H9 (cell line): ENCODE measurements around the gene STBD1. TPM values are rescaled to one million over a fixed set of nuclear protein-coding genes. Genes with fewer than 3 reads are reported as not detected.

Experiments
- DNase-seq: peaks from one replicate; pipeline ENCODE4 v3.0.0-alpha.2; 2017
- H2AFZ ChIP-seq: one replicate; pipeline ENCODE4 v1.6.1; 2013; ENCODE audit warnings: mild to moderate bottlenecking, low read length, control low read depth, moderate library complexity
- H2AK5ac ChIP-seq: 2 replicates; pipeline ENCODE4 v1.6.1; 2013; ENCODE audit warnings: low read length, control low read depth, mixed read lengths; ENCODE audit not compliant: insufficient read length
- H2BK120ac ChIP-seq: one replicate; pipeline ENCODE4 v1.6.1; 2013; ENCODE audit warnings: low read depth, mild to moderate bottlenecking, low read length, control low read depth, inconsistent platforms; ENCODE audit not compliant: poor library complexity, severe bottlenecking
- H2BK12ac ChIP-seq: 2 replicates; pipeline ENCODE4 v1.6.1; 2013; ENCODE audit warnings: low read length, control low read depth, mixed read lengths, low read depth; ENCODE audit not compliant: insufficient read length
- H2BK15ac ChIP-seq: 2 replicates; pipeline ENCODE4 v1.6.1; 2013; ENCODE audit warnings: low read depth, low read length, control low read depth
- H2BK20ac ChIP-seq: one replicate; pipeline ENCODE4 v1.6.1; 2013; ENCODE audit warnings: low read depth, mild to moderate bottlenecking, low read length, control low read depth, inconsistent platforms; ENCODE audit not compliant: poor library complexity, severe bottlenecking
- H2BK5ac ChIP-seq: 2 replicates; pipeline ENCODE4 v1.6.1; 2013; ENCODE audit warnings: low read length, control low read depth, mixed read lengths; ENCODE audit not compliant: insufficient read length
- H3K14ac ChIP-seq: 2 replicates; pipeline ENCODE4 v1.6.1; 2013; ENCODE audit warnings: low read length, control low read depth; ENCODE audit not compliant: insufficient read depth
- H3K18ac ChIP-seq: 2 replicates; pipeline ENCODE4 v1.6.1; 2013; ENCODE audit warnings: low read depth, mild to moderate bottlenecking, mixed read lengths, low read length, control low read depth; ENCODE audit not compliant: insufficient read length
- H3K23ac ChIP-seq: 2 replicates; pipeline ENCODE4 v1.6.1; 2013; ENCODE audit warnings: low read length, control low read depth, mixed read lengths, low read depth; ENCODE audit not compliant: insufficient read length
- H3K23me2 ChIP-seq: 2 replicates; pipeline ENCODE4 v1.6.1; 2013; ENCODE audit warnings: low read depth, mild to moderate bottlenecking, mixed read lengths, low read length, control low read depth; ENCODE audit not compliant: insufficient read length, poor library complexity, severe bottlenecking
- H3K27ac ChIP-seq: 2 replicates; pipeline ENCODE4 v1.5.1; 2013; ENCODE audit warnings: low read length, control low read depth, mixed read lengths, low read depth; ENCODE audit not compliant: insufficient read length
- H3K27me3 ChIP-seq: 2 replicates; pipeline ENCODE4 v1.6.1; 2013; ENCODE audit warnings: low read length, control low read depth, inconsistent platforms; ENCODE audit not compliant: insufficient read depth
- H3K4ac ChIP-seq: 2 replicates; pipeline ENCODE4 v1.6.1; 2013; ENCODE audit warnings: low read depth, mild to moderate bottlenecking, control low read depth, inconsistent platforms, low read length, moderate library complexity
- H3K4me1 ChIP-seq: 2 replicates; pipeline ENCODE4 v1.6.1; 2013; ENCODE audit warnings: low read length, control low read depth, inconsistent platforms; ENCODE audit not compliant: insufficient read depth
- H3K4me2 ChIP-seq: 2 replicates; pipeline ENCODE4 v1.6.1; 2013; ENCODE audit warnings: low read length, control low read depth, mixed read lengths; ENCODE audit not compliant: insufficient read length, insufficient read depth
- H3K56ac ChIP-seq: 2 replicates; pipeline ENCODE4 v1.6.1; 2013; ENCODE audit warnings: low read depth, mild to moderate bottlenecking, mixed read lengths, low read length, control low read depth; ENCODE audit not compliant: insufficient read length
- H3K79me1 ChIP-seq: 2 replicates; pipeline ENCODE4 v1.6.1; 2013; ENCODE audit warnings: low read depth, mild to moderate bottlenecking, moderate library complexity, low read length, control low read depth, inconsistent platforms; ENCODE audit not compliant: insufficient read depth, poor library complexity, severe bottlenecking
- H3K79me2 ChIP-seq: 2 replicates; pipeline ENCODE4 v1.6.1; 2013; ENCODE audit warnings: low read length, control low read depth, inconsistent platforms; ENCODE audit not compliant: insufficient read depth
- H3K9ac ChIP-seq: 2 replicates; pipeline ENCODE4 v1.6.1; 2013; ENCODE audit warnings: low read length, control low read depth, mixed read lengths; ENCODE audit not compliant: insufficient read length; ENCODE audit errors: extremely low read depth
- H3K9me3 ChIP-seq: one replicate; pipeline ENCODE4 v1.6.1; 2013; ENCODE audit warnings: low read depth, low read length, inconsistent platforms; ENCODE audit not compliant: control insufficient read depth
- H3T11ph ChIP-seq: one replicate; pipeline ENCODE4 v1.6.1; 2013; ENCODE audit warnings: mild to moderate bottlenecking, low read length, control low read depth, inconsistent platforms
- H4K20me1 ChIP-seq: one replicate; pipeline ENCODE4 v1.6.1; 2013; ENCODE audit not compliant: control insufficient read depth, insufficient read length, insufficient read depth
- H4K5ac ChIP-seq: 2 replicates; pipeline ENCODE4 v1.6.1; 2013; ENCODE audit warnings: low read depth, mild to moderate bottlenecking, mixed read lengths, low read length, control low read depth; ENCODE audit not compliant: insufficient read length
- H4K8ac ChIP-seq: replicated peaks from 2 replicates; pipeline ENCODE4 v1.6.1; 2013; ENCODE audit warnings: low read length, control low read depth, mixed read lengths, low read depth; ENCODE audit not compliant: insufficient read length
- H4K91ac ChIP-seq: 2 replicates; pipeline ENCODE4 v1.6.1; 2013; ENCODE audit warnings: low read depth, mild to moderate bottlenecking, moderate library complexity, mixed read lengths, low read length, control low read depth; ENCODE audit not compliant: insufficient read length
- H3K27ac Mint-ChIP-seq, 3 experiments: 2 replicates in 2 of 3; 3 replicates in 1 of 3; pipeline ENCODE4 v1.8.0; 2020 to 2021; ENCODE audit warnings: mixed read lengths in 3 of 3, mild to moderate bottlenecking in 1 of 3, moderate library complexity in 1 of 3
- H3K27me3 Mint-ChIP-seq: 2 replicates; pipeline ENCODE4 v1.8.0; 2021; ENCODE audit warnings: low read depth, mild to moderate bottlenecking, moderate library complexity, mixed read lengths
- H3K36me3 Mint-ChIP-seq, 3 experiments: 2 replicates in 2 of 3; 3 replicates in 1 of 3; pipeline ENCODE4 v1.8.0; 2020 to 2021; ENCODE audit warnings: low read depth in 3 of 3, mixed read lengths in 3 of 3; ENCODE audit not compliant: insufficient read depth in 1 of 3
- H3K4me1 Mint-ChIP-seq, 2 experiments: 2 replicates each; pipeline ENCODE4 v1.8.0; 2020; ENCODE audit warnings: mixed read lengths in 2 of 2
- H3K4me3 Mint-ChIP-seq, 2 experiments: 2 replicates in 1 of 2; 3 replicates in 1 of 2; pipeline ENCODE4 v1.8.0; 2020 to 2021; ENCODE audit warnings: mild to moderate bottlenecking in 2 of 2, mixed read lengths in 2 of 2, moderate library complexity in 1 of 2
- H3K9me3 Mint-ChIP-seq, 2 experiments: 2 replicates in 1 of 2; 3 replicates in 1 of 2; pipeline ENCODE4 v1.8.0; 2020; ENCODE audit warnings: mild to moderate bottlenecking in 2 of 2, mixed read lengths in 2 of 2, moderate library complexity in 1 of 2
- CTCF ChIP-seq: fragments of 200-600 bp; sonication (generic); conservative IDR thresholded peaks from 3 replicates; pipeline ENCODE4 v1.8.0; 2021; ENCODE audit warnings: antibody characterized with exemption, mild to moderate bottlenecking
- WGBS: extraction: QIAGEN DNeasy Blood & Tissue Kit; methylation state at CpG from one replicate; pipeline ENCODE4 v1.1.7; 2013; ENCODE audit warnings: missing lambda C conversion rate, low lambda C conversion rate, mixed read lengths; ENCODE audit not compliant: insufficient read length; ENCODE audit errors: extremely low coverage; 5-methylcytosine and 5-hydroxymethylcytosine counted together
- total RNA-seq: library from RNA; stranded (reverse); gene quantifications from 2 replicates; pipeline ENCODE4 v1.2.1, GENCODE V29; 2021

The STBD1 gene
- total RNA-seq, 1 experiment from 2014 or later = 1.1 TPM

GRCh38 chr4:76313547-76313946 is 7.0 kb downstream of the STBD1 start:
- no peak overlapping the region for H2BK20ac ChIP-seq
- Mint-ChIP-seq H3K36me3 (peaks cover 6 to 15% (median 14%) of the 10 kb centered on the region in 3 experiments; a peak in 6 of 7 replicates), H3K9me3 (peaks cover 6 to 9% of the 10 kb centered on the region in 2 experiments), H3K4me1 (peaks cover 2 to 5% of the 10 kb centered on the region in 2 experiments), H3K4me3 (no peak overlapping the region), H3K27me3 (peaks cover 4% of the 10 kb centered on the region), H3K27ac (no peak overlapping the region)
- no peaks in the 10 kb centered on the region for H3K9me3 ChIP-seq
- H3K23me2 ChIP-seq = no peaks in the 10 kb centered on the region
- H4K8ac ChIP-seq = no peak overlapping the region
- no peak overlapping the region for H3K9ac ChIP-seq
- H2BK12ac ChIP-seq = no peak overlapping the region
- H3K79me2 ChIP-seq = no peaks in the 10 kb centered on the region
- no peaks in the 10 kb centered on the region for H3K27me3 ChIP-seq
- no peak overlapping the region for H2BK120ac ChIP-seq
- H3K14ac ChIP-seq = no peak overlapping the region
- H4K91ac ChIP-seq = no peak overlapping the region
- H2AK5ac ChIP-seq = no peak overlapping the region
- no peak overlapping the region for H4K5ac ChIP-seq
- no peak overlapping the region for H3K56ac ChIP-seq
- TF ChIP-seq CTCF = no peak
- DNase-seq = no peak
- H3K4me2 ChIP-seq = no peak overlapping the region
- H3K18ac ChIP-seq = no peak overlapping the region
- no CpG with 5 or more reads among the region's 2 CpGs for WGBS
- H2BK15ac ChIP-seq = no peak overlapping the region
- no peak overlapping the region for H3T11ph ChIP-seq
- H3K23ac ChIP-seq = no peak overlapping the region
- no peak overlapping the region for H3K4ac ChIP-seq
- no peak overlapping the region for H2AFZ ChIP-seq
- H4K20me1 ChIP-seq = no peaks in the 10 kb centered on the region
- no peaks in the 10 kb centered on the region for H3K79me1 ChIP-seq
- H3K4me1 ChIP-seq = no peaks in the 10 kb centered on the region
- no peak overlapping the region for H3K27ac ChIP-seq
- no peak overlapping the region for H2BK5ac ChIP-seq
